ENCODE data around the gene SRBD1. TPM values are rescaled to one million over a fixed set of nuclear protein-coding genes. Genes with fewer than 3 reads are reported as not detected.

The SRBD1 gene
- total RNA-seq, 1 experiment from 2014 or later = 19.8 TPM

DNA sequence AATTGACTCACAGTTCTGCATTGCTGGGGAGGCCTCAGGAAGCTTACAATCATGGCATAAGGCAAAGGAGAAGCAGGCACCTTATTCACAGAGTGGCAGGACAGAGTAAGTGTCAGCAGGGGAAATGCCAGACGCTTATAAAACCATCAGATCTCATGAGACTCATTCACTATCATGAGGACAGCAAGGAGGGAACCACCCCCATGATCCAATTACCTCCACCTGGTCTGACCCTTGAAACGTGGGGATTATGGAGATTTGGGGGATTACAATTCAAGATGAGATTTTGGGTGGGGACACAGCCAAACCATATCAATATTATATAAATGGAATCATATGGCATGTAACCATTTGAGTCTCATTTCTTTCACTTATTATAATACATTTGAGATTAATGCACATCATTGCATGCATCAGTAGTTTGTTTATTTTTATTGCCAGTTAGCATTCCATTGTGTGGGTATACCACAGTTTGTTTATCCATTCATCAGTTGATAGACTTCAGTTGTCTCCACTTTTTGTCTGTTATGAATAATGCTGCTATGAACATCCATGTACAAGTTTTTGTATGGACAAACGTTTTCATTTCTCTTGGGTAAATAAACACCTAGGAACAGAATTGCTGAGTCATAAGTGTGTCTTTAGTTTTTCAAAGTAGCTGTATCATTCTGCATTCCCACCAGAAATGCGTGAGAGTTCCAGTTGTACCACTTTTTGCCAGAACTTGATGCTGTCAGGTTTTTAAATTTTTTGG lies 5.8 kb upstream of the SRBD1 start:
- Histone ChIP-seq H3F3A (ENCODE audit: low read length, unreplicated experiment) (peaks cover 9% of the 10 kb centered on the region), H3K27ac (ENCODE audit: low read length) (peak overlapping the region; percentile 74), H3K27me3 (ENCODE audit: low read length) (no peaks in the 10 kb centered on the region), H3K9me3 (ENCODE audit: low read length) (no peaks in the 10 kb centered on the region), H3K79me2 (ENCODE audit: low read length) (no peaks in the 10 kb centered on the region), H2AFZ (ENCODE audit: low read length) (no peak overlapping the region), H3K4me2 (ENCODE audit: low read length) (peak overlapping the region; percentile 51), H3K4me1 (ENCODE audit: insufficient read depth, low read length) (peaks cover 29% of the 10 kb centered on the region), H3K9me2 (replicated peaks; ENCODE audit: low read length) (no peaks in the 10 kb centered on the region), H3K4me3 (ENCODE audit: low read length) (peak overlapping the region; percentile 17; the same call in 1 of the 2 replicates), H3K36me3 (ENCODE audit: low read depth, low read length) (no peaks in the 10 kb centered on the region), H4K20me1 (ENCODE audit: low read length) (no peaks in the 10 kb centered on the region), H3K9ac (ENCODE audit: low read length) (peak overlapping the region; percentile 11; the same call in 1 of the 2 replicates)
- TF ChIP-seq EZH2 (IDR thresholded peaks at IDR 0.05; ENCODE audit: low read length, unreplicated experiment) (no peak), EZH2phosphoT487 (IDR thresholded peaks at IDR 0.05; ENCODE audit: borderline replicate concordance, low read length) (no peak), CTCF (conservative IDR thresholded peaks at IDR 0.05; ENCODE audit: low read depth, low read length) (no peak)
- intact Hi-C loops (cut with micrococcal nuclease) = no loop called here
- ChIA-PET CTCF (no interaction called here), POLR2A (ENCODE audit: unreplicated experiment) (interaction anchor here (0.6 kb wide), 1 partner anchor 114 kb away, joined by 5 read pairs; no protein-coding TSS in a partner anchor)
- peak; percentile 93 for DNase-seq
- peak; percentile 75 for ATAC-seq
- BruUV-seq (replicated peaks) = no TSS peak

DNA sequence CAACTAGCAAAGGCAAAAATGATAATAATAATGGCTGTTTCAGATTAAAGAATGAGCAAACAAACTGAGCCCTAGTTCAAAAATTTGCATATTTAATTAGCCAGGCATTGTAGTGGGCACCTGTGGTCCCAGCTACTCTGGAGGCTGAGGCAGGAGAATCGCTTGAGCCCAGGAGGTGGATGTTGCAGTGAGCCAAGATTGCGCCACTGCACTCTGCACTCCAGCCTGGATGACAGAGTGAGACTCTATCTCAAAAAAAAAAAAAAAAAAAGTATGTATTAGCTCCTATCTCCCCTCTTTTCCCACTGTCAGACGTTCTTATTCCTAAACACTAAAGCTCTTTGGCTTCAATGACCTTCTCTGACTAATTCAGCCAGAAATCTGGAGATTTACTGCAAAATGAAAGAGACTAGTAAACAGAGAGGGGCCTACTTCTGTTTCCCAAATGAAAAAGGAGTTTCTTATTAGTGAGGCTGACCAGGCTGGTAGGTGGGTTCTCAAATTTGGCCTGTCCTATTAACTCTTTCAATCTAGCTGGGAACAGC lies 3.9 kb upstream of the SRBD1 start:
- H3K9ac ChIP-seq (ENCODE audit: low read length) = no peak overlapping the region
- peaks cover 9% of the 10 kb centered on the region for H3K79me2 ChIP-seq (ENCODE audit: low read length)
- no peak for DNase-seq
- TF ChIP-seq CTCF (conservative IDR thresholded peaks at IDR 0.05; ENCODE audit: low read depth, low read length) (no peak), EZH2phosphoT487 (IDR thresholded peaks at IDR 0.05; ENCODE audit: borderline replicate concordance, low read length) (no peak), EZH2 (IDR thresholded peaks at IDR 0.05; ENCODE audit: low read length, unreplicated experiment) (no peak)
- H3K27ac ChIP-seq (ENCODE audit: low read length) = no peak overlapping the region
- no peak overlapping the region for H3K4me3 ChIP-seq (ENCODE audit: low read length)
- no peaks in the 10 kb centered on the region for H3K9me3 ChIP-seq (ENCODE audit: low read length)
- ChIA-PET CTCF (no interaction called here), POLR2A (ENCODE audit: unreplicated experiment) (no interaction called here)
- no peaks in the 10 kb centered on the region for H3K27me3 ChIP-seq (ENCODE audit: low read length)
- H3F3A ChIP-seq (ENCODE audit: low read length, unreplicated experiment) = peaks cover 9% of the 10 kb centered on the region
- H3K9me2 ChIP-seq (replicated peaks; ENCODE audit: low read length) = no peaks in the 10 kb centered on the region
- no peaks in the 10 kb centered on the region for H3K36me3 ChIP-seq (ENCODE audit: low read depth, low read length)
- BruUV-seq (replicated peaks) = no TSS peak
- no peak for ATAC-seq
- H3K4me2 ChIP-seq (ENCODE audit: low read length) = no peak overlapping the region
- no peak overlapping the region for H2AFZ ChIP-seq (ENCODE audit: low read length)
- peaks cover 38% of the 10 kb centered on the region for H3K4me1 ChIP-seq (ENCODE audit: insufficient read depth, low read length)
- no peaks in the 10 kb centered on the region for H4K20me1 ChIP-seq (ENCODE audit: low read length)
- intact Hi-C loops (cut with micrococcal nuclease) = no loop called here

DNA sequence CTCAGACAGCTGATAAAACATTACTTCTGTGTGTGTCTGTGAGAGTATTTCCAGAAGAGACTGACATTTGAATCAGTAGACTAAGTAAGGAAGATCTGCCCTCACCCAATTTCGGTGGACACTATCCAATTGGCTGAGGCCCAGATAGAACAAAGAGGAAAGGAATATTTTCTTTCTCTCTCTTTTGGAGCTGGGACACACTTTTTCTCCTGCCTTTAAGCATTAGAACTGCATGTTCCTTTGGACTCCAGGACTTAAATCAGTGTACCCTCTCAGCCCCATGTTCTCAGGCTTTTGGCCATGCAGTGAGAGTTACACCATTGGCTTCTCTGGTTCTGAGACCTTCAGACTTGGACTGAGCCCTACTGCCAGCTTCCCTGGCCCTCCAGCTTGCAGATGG lies 3.3 kb upstream of the SRBD1 start:
- no peak overlapping the region for H3K27ac ChIP-seq (ENCODE audit: low read length)
- CTCF ChIA-PET = no interaction called here
- no peaks in the 10 kb centered on the region for H4K20me1 ChIP-seq (ENCODE audit: low read length)
- DNase-seq (no peak), ATAC-seq (no peak)
- H3K27me3 ChIP-seq (ENCODE audit: low read length) = no peaks in the 10 kb centered on the region
- intact Hi-C loops (cut with micrococcal nuclease) = no loop called here
- H3K36me3 ChIP-seq (ENCODE audit: low read depth, low read length) = no peaks in the 10 kb centered on the region
- H3K4me3 ChIP-seq (ENCODE audit: low read length) = no peak overlapping the region
- H3K9me3 ChIP-seq (ENCODE audit: low read length) = no peaks in the 10 kb centered on the region
- no peak overlapping the region for H3K9ac ChIP-seq (ENCODE audit: low read length)
- H3K4me1 ChIP-seq (ENCODE audit: insufficient read depth, low read length) = peaks cover 43% of the 10 kb centered on the region
- no peak overlapping the region for H2AFZ ChIP-seq (ENCODE audit: low read length)
- H3K79me2 ChIP-seq (ENCODE audit: low read length) = peaks cover 15% of the 10 kb centered on the region
- POLR2A ChIA-PET (ENCODE audit: unreplicated experiment) = no interaction called here
- TF ChIP-seq CTCF (conservative IDR thresholded peaks at IDR 0.05; ENCODE audit: low read depth, low read length) (no peak), EZH2 (IDR thresholded peaks at IDR 0.05; ENCODE audit: low read length, unreplicated experiment) (no peak), EZH2phosphoT487 (IDR thresholded peaks at IDR 0.05; ENCODE audit: borderline replicate concordance, low read length) (no peak)
- H3K9me2 ChIP-seq (replicated peaks; ENCODE audit: low read length) = no peaks in the 10 kb centered on the region
- H3K4me2 ChIP-seq (ENCODE audit: low read length) = no peak overlapping the region
- peaks cover 9% of the 10 kb centered on the region for H3F3A ChIP-seq (ENCODE audit: low read length, unreplicated experiment)
- no TSS peak for BruUV-seq (replicated peaks)

Measured in PC-3 (cell line).